ENCODE measurements around the gene CFAP99. TPM values are rescaled to one million over a fixed set of nuclear protein-coding genes. Genes with fewer than 3 reads are reported as not detected.

The CFAP99 gene
- polyA plus RNA-seq, 3 donors: 0.15 to 0.27 TPM; not detected in 1

DNA sequence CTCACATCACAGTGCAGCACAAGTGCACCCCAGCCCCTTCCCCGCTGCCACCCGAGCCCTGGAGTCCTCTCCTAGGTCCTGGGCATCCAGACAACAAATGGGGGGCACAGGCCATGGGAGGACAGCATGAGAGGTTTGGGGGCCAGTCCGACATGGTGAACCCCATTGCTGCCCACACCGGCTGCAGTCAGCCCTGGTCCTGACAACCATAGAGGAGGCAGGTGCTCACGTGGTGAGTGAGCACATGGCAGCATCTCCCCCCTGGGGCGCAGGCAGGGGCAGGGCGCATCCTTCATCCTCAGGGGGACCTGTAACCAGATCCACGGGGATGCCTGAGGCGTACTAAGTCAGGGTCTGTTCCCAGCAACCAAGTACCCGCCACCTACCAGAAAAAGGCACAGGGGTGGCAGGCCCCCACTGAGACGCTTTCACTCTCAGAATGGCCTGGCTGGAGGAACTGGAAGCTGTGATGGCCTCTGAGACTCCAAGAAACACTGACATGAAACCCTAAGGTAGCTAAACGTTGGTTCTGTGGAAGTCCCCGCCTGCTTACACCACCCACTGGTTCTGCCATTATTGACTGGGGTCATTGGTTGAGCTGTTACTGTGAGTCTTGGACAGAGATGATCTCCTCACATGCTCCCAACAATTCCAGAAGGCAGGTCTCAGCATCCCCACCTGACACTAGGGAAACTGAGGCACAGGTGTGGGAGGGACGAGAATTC lies 6.8 kb upstream of the CFAP99 start:
- H3K4me1 Mint-ChIP-seq: peaks cover 43% of the 10 kb centered on the region
- H3K9me3 Mint-ChIP-seq: peaks cover 0 to 14% (median 1%) of the 10 kb centered on the region in 7 donors
- H3K36me3 ChIP-seq (replicated peaks in 1 of 2; ENCODE audit: control insufficient read depth in 1 of 2, insufficient read depth in 2 of 2, low read length in 2 of 2): no peaks in the 10 kb centered on the region
- no peaks in the 10 kb centered on the region for H4K20me1 ChIP-seq (ENCODE audit: insufficient read depth, low read length)
- peak overlapping the region in 1 of 3 experiments; percentile 72 for H3K4me3 ChIP-seq (replicated peaks in 1 of 3; ENCODE audit: low read depth in 2 of 3, low read length in 3 of 3)
- 87% methylated on average over 12 of the region's 14 CpGs for WGBS (ENCODE audit: insufficient coverage)
- peak overlapping the region; percentile 91 to 98 (median 97) for H3K27ac Mint-ChIP-seq
- H3K27ac ChIP-seq (ENCODE audit: low read depth in 1 of 2, low read length in 2 of 2): peak overlapping the region; percentile 66 to 87
- peaks cover 38 to 42% of the 10 kb centered on the region in 2 donors for H3K4me1 ChIP-seq (ENCODE audit: control insufficient read depth in 1 of 2, insufficient read depth in 2 of 2, low read length in 2 of 2)
- H3K9ac ChIP-seq (ENCODE audit: insufficient read depth, low read length, poor library complexity, severe bottlenecking): peak overlapping the region; percentile 60
- DNase-seq: peak in 1 of 3 donors; percentile 17
- intact Hi-C loops (cut with micrococcal nuclease): no loop called here
- peak overlapping the region; percentile 80 for H3K4me2 ChIP-seq (replicated peaks; ENCODE audit: extremely low read depth, low read length, poor library complexity, severe bottlenecking)
- TF ChIP-seq, protein P1, sequence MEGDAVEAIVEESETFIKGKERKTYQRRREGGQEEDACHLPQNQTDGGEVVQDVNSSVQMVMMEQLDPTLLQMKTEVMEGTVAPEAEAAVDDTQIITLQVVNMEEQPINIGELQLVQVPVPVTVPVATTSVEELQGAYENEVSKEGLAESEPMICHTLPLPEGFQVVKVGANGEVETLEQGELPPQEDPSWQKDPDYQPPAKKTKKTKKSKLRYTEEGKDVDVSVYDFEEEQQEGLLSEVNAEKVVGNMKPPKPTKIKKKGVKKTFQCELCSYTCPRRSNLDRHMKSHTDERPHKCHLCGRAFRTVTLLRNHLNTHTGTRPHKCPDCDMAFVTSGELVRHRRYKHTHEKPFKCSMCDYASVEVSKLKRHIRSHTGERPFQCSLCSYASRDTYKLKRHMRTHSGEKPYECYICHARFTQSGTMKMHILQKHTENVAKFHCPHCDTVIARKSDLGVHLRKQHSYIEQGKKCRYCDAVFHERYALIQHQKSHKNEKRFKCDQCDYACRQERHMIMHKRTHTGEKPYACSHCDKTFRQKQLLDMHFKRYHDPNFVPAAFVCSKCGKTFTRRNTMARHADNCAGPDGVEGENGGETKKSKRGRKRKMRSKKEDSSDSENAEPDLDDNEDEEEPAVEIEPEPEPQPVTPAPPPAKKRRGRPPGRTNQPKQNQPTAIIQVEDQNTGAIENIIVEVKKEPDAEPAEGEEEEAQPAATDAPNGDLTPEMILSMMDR (IDR thresholded peaks at IDR 0.05): no peak
- no peaks in the 10 kb centered on the region for H3K9me3 ChIP-seq (replicated peaks in 1 of 2; ENCODE audit: control insufficient read depth in 1 of 2, insufficient read depth in 1 of 2, low read length in 2 of 2)
- H3K79me2 ChIP-seq (ENCODE audit: insufficient read depth, low read length): no peaks in the 10 kb centered on the region
- peak overlapping the region; percentile 75 to 89 for H3K4me3 Mint-ChIP-seq
- peaks cover 20 to 31% (median 23%) of the 10 kb centered on the region in 3 donors for H3K27me3 Mint-ChIP-seq (ENCODE audit: low read depth in 3 of 3)
- peaks cover 5 to 18% of the 10 kb centered on the region in 2 donors for H3K36me3 Mint-ChIP-seq
- H3K27me3 ChIP-seq (ENCODE audit: control insufficient read depth in 2 of 2, insufficient read depth in 2 of 2, low read length in 2 of 2): peaks cover 11 to 20% of the 10 kb centered on the region in 2 donors
- no peak overlapping the region for H2AFZ ChIP-seq (ENCODE audit: insufficient read depth, low read depth, low read length, poor library complexity, severe bottlenecking)

DNA sequence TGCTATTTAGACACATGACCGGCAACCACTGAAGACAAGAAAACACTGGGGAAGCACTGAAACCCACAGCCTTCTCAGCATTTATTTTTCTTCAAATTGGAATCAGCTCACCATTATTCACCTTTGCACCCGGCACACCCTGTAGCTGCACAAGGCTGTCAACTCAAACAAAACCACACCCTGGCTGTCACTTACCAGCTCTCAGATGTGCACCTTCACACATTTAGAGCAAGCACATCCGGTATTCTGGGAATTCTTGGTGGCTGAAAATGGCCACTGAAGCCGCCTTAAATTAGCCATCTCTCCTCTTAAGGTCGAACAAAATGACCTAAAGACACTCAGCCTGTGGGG lies 6.2 kb upstream of the CFAP99 start:
- Histone ChIP-seq H3K79me2 (ENCODE audit: insufficient read depth, low read length) (no peaks in the 10 kb centered on the region), H3K9me3 (replicated peaks in 1 of 2; ENCODE audit: control insufficient read depth in 1 of 2, insufficient read depth in 1 of 2, low read length in 2 of 2) (no peaks in the 10 kb centered on the region), H3K27ac (ENCODE audit: low read depth in 1 of 2, low read length in 2 of 2) (peak overlapping the region; percentile 66 to 87), H3K4me1 (ENCODE audit: control insufficient read depth in 1 of 2, insufficient read depth in 2 of 2, low read length in 2 of 2) (peaks cover 40 to 47% of the 10 kb centered on the region in 2 donors), H4K20me1 (ENCODE audit: insufficient read depth, low read length) (no peaks in the 10 kb centered on the region), H2AFZ (ENCODE audit: insufficient read depth, low read depth, low read length, poor library complexity, severe bottlenecking) (peak overlapping the region; percentile 66), H3K36me3 (replicated peaks in 1 of 2; ENCODE audit: control insufficient read depth in 1 of 2, insufficient read depth in 2 of 2, low read length in 2 of 2) (no peaks in the 10 kb centered on the region), H3K27me3 (ENCODE audit: control insufficient read depth in 2 of 2, insufficient read depth in 2 of 2, low read length in 2 of 2) (peaks cover 12 to 23% of the 10 kb centered on the region in 2 donors), H3K4me2 (replicated peaks; ENCODE audit: extremely low read depth, low read length, poor library complexity, severe bottlenecking) (peak overlapping the region; percentile 80), H3K4me3 (replicated peaks in 1 of 3; ENCODE audit: low read depth in 2 of 3, low read length in 3 of 3) (peak overlapping the region; percentile 7 to 72 (median 24)), H3K9ac (ENCODE audit: insufficient read depth, low read length, poor library complexity, severe bottlenecking) (peak overlapping the region; percentile 60)
- Mint-ChIP-seq H3K36me3 (peaks cover 5 to 18% of the 10 kb centered on the region in 2 donors), H3K9me3 (peaks cover 0 to 15% (median 1%) of the 10 kb centered on the region in 7 donors), H3K4me1 (peaks cover 44% of the 10 kb centered on the region), H3K27ac (peak overlapping the region; percentile 91 to 98 (median 97)), H3K4me3 (peak overlapping the region; percentile 75 to 89), H3K27me3 (ENCODE audit: low read depth in 3 of 3) (peaks cover 23 to 33% (median 28%) of the 10 kb centered on the region in 3 donors)
- TF ChIP-seq, protein P1 (IDR thresholded peaks at IDR 0.05): no peak
- no peak for DNase-seq
- intact Hi-C loops (cut with micrococcal nuclease): no loop called here
- 35% methylated on average over 5 of the region's 5 CpGs for WGBS (ENCODE audit: insufficient coverage)
